ENCODE measurements around the gene PGC.

GRCh38 chr6:41777551-41778285 lies 30.5 kb upstream of the PGC start:
- no peak for TF ChIP-seq CTCF (IDR thresholded peaks at IDR 0.05; ENCODE audit: low read depth, low read length)
- no peak for TF ChIP-seq EZH2phosphoT487 (IDR thresholded peaks at IDR 0.05; ENCODE audit: low read depth)
